HG03460 (cell line): ENCODE data around the gene ABRACL.

Source experiments
- ATAC-seq: cut with Tn5 transposase; IDR thresholded peaks from one replicate; pipeline ENCODE4 v1.9.1; 2021; ENCODE audit not compliant: unreplicated experiment

The ABRACL gene

DNA sequence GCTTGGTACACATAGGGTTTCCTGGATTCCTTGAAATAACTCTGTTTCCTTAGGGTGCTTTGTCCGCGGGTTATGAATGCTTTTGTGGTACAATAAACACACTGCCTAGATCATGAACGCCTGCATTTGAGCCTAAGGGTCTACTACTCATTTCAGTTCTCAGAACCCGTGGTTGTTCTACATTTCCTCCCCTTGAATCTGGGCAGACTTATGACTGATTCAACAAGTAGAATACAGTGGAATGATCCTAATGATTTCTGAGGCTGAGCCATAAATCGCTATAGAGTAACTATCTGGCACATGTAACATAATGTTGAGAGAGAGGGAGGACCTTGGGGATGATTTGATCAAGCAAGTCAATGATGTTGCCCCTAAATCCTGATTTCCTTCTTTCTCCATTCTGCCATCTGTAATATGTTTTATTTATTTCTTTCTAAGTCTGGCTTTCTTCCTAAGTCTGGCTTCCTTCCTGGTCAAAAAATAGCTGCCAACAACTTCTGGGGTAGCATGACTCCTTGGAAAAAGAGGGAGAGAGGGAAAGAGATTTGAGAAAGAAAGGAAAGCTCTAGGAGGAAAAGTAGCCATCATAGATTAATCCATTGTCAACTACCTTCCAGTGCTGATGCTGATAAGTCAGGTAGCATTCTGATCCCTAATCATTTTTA lies 23.0 kb downstream of the ABRACL start:
- ATAC-seq: no peak

DNA sequence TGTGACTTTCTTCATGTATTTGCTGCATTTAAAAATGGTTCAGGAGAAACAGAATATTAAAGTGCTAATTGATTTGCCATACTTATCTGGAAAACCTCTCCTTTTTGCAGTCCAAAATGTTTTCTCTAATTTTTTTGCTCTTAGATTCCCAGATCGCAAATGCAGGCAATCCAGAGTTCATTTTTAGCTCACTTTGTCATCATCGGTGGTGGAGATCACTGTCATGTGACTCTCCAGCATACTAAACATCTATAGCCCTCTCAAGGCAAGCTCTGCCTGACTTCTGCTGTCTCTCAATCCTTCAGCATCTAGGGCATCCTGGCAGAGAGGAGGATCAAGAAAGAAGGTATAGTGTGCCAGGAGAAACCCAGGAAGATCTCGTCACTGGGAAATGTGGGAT lies 24.8 kb downstream of the ABRACL start:
- no peak for ATAC-seq

DNA sequence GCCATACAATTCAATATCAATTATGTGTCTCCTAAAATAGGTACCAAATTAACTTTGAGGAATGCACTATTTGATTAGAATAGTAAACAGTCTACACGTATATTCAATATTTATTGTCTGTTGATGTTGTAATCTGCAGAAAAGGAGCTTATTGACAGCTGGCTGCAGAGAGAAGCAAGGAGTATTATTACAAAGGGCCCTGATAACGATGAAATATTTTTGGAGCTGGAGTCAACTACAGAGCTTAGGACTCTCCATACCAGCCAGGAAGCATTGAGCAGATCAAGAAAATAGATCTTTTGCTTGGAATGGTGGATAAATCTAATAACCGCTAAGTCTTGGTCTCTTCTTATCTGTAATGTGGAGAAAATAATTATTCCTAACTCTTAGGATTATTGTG lies 25.5 kb downstream of the ABRACL start:
- ATAC-seq: no peak

DNA sequence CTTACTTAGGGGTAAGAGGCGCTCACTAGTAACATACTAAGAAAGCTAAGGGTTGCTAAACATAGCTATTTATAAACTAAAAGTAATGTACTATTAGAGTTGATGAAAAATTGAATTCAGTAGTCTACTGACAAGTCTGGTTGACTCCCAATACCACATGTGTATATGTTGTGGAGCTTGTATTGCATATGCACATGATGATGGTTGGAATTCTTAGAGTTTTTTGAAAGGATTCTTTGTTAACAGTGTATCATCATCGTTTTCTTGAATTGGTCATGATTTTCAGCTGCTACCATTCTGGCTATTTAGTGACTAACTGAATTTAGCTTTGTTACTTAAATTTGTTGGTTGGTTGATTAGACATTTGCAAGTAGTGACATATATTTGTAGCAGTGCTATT lies 27.2 kb downstream of the ABRACL start:
- no peak for ATAC-seq

DNA sequence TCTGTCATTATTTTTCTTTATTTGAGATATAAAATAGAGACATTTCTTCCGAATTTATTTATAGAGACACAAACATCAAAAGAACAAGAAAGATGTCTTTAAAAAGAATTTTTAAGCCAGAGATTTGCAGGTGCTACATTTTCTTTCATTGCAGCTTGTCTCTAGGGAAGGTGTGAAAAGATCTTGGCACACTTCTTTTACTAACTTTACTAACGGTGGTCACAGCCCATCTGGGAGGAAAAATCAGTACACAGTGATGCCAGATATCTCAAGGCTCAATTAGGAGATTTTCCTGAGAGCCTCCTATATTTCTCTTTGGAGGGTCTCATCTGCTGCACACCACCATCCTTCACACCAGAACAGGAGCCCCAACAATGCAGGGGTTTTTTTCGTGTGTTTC lies 29.5 kb downstream of the ABRACL start:
- no peak for ATAC-seq

DNA sequence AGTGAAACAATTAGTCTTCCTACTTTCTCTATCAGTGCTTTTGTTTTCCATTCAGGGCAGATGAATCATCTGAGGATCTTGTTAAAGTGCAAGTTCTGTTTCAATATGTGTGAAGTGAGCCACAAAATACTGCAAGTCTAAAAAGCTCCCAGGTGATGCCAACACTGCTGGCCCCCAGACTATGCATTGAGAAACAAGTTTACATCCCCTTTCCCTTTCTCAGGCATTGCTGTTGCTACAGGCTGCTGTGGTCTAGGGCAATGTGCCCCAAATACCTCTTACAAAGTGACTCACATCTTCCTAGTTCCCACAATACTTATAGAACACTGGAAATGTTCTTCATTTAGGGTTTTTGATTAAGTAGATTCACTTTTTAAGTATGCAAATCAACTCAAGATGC lies 31.8 kb downstream of the ABRACL start:
- ATAC-seq: no peak

DNA sequence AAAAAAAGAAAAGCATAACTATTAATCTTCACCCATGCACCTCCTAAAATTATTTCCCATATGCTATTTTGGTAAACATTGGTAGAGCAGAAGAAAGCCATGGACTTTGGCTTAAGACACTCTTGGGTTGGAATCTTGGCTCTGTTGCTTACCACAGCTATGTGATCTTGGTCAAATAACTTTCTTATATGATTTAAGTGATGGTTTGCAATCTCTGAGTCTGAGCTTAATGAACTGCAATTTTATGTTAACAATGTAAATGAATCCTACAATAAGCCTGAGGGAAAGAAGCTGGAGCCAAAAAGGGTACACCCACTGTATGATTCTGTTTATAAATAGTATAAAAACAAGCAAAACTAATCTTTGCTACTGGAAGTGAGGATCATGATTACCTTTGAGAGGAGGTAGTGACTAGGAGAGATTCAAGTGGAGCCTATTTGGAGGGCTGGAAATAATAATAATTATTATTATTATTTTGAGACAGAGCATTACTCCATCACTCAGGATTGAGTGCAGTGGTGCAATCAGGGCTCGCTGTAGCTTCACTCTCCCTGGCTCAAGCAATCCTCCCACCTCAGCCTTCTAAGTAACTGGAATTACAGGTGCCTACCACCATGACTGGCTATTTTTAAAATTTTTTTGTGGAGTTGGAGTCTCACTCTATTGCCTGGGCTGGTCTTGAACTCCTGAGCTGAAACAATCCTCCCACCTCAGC lies 34.5 kb downstream of the ABRACL start:
- no peak for ATAC-seq

DNA sequence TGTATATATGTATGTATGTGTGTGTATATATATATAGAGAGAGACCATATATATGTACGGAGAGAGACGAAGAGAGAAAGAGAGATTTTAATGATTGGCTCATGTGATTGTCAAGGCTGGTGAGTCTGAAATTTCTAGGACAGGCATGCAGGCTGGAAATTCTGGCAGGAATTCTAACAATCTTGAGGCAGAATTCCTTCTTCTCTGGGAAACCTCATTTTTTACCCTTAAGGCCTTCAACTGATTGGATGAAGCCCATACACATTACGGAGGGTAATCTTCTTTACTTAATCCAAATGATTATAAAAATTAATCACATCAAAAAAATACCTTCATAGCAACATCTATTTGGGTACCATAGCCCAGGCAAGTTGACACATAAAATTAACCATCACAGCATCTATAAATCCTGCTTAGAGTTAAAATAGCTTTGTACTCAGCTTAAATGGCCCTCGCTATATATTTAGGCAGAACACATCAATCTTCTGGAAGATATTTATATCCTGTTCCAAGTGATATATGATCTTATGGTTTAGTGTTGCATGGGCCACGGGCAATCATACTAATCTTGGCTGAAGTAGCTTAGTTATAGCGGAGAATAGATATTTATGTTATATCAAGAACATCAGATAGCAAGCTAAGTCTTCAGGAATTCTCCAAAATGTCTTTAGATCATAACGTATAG lies 36.6 kb downstream of the ABRACL start:
- ATAC-seq: no peak

DNA sequence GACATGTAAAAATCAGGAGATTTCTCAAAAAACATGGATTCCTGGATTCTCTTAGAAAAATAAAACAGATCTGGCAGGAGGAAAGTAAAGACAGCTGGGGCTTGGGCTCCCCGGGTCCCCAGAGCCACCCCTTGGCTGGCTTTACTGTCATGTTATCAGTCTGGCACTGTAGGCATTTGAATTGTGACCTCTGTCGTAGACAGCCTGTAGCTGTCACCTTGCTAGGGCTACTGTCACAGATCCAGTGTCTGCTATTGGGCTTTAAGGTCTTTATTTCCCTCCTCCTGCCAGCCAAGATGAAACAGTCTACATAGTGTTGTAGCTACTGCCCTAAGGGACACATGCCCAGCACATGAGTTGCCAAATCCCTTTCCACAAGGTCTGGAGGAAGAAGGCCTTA lies 37.5 kb downstream of the ABRACL start:
- ATAC-seq: no peak

DNA sequence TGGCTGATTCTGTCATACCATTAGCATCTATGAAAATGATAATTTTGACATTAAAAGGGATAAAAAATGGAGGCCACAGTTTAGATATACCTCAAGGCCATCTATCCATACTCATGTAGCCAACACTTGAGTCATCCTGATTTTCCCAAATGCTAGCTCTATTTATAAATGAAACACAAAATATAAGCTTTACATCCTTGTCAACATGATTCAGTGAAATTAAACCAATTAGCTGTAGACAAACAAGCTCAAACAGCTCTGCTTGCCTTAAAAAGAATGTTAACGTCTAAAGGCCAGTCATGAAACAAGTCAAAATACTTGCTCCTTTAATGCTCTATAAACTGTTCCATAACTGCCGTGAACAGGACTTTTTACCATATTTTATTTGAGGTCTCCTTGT lies 40.3 kb downstream of the ABRACL start:
- no peak for ATAC-seq

DNA sequence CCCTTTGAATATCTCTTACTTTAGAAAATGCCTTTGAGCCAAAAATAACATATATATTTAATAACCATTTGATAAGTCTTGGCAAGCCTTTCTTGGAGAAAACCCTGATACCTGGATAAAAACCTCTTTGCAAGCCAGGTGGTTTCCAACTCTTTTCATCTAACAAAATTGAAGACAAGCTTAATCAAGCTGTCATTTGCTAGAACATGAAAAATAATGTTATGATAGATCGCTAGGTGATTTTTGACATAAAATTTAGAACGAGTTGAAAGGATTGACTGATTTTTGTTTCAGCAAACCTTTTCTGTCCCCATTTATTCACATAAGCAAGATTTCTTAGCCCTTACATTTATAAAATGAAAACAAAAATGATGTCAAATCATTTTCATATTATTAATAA lies 44.6 kb downstream of the ABRACL start:
- no peak for ATAC-seq

DNA sequence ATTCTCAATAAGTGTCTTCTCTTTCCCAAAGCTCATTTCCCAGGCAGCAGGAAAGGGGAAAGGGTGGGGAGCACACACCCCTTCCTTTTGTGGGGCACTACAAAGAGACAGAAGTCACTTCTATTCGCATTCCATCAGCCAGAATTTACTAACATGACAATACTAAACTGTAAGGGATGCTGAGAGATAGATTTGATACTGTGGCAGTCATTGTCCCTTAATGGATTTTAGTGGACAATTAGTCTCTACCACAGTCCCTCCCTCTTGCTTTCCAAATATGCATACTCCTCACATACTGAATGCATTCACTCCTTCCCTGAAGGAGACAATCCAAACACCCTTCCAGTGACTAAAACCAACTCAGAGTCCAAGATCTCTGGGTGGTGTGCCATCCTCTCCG lies 50.5 kb downstream of the ABRACL start:
- no peak for ATAC-seq

DNA sequence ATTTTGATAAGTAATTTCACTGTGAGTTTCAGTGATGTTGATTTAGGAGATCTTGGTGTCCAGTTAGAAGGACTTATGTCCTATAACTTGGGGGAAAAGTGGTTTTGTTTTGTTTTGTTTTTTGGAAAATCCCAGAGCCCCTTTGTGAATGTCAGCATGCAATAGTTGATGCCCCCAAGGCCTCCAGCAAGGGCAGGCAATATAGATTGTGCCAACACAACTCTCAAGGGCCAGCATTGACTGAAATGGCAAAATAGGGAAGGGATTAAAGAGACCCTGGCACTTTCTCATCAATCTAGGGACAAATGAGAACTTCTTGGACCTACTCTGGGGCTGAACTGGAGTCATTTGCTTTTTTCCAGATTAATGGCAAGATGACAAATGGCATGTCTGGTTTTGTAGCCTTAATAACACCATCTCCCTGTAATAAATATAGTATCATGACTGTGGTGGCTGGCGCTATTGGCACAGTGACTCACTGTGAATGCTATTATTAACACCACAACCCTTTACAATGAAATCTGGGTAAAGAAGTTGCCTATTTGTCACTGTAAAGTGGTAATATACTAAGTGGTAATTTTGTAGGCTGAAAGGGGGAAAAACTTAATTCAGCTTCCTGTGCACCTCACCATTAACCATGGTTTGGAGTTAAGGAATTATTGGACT lies 51.8 kb downstream of the ABRACL start:
- no peak for ATAC-seq

DNA sequence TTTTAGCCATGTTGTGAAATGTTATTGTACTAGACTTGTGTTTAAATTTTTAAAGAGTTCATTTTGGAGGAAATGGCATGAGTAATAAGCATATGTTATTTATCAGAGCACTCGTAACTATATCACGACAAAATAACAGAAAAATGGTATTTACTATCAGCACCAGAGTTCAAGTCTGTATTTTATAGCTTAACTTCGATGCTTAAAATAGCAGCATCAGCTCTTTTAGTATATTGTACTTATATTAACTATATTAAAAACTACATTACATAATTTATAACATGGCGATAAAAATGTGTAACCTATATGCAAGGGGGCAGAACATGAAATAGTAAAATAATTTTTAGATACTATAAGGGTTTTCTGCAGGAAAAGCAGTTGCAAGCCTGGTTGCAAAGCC lies 52.9 kb downstream of the ABRACL start:
- no peak for ATAC-seq

DNA sequence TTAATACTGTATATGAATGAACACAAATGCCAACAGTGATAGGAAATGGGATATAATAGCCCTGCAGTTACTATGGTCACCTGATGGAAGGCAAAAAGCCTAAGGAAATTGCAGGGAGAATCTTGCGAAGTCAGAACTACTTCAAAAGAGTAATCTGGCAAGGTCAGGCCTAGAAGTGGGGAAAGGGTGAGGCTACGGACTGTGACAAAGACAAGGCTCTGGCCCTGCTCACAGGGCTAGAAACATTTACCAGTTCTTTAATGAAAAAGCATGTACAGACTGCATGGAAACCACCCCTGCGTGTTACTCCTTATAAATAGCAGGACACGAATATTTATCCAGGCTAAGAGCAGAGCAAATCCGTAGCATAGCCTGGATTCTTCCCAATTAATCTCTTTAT lies 53.8 kb downstream of the ABRACL start:
- ATAC-seq: no peak

DNA sequence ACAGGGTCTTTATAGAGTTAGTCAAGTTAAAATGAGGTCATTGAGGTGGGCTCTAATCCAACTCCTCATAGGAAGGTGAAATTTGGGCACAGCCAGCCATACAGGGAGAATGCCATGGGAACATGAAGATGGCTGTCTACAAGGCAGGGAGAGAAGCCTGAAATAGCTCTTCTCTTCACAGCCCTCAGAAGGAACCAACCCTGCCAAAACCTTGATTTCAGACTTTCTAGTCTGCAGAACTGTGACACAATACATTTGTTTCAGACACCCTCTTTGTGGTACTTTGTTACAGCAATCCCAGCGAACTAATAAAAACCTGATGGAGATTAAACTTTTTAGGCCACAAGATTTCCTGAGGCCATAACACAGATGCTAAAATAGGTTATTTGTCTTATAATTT lies 63.3 kb downstream of the ABRACL start:
- no peak for ATAC-seq
